ENCODE data around the gene TDP2.
"Not testable (repeated sequence)": the region's sequence is repeated elsewhere in the genome, so short reads cannot be mapped to it uniquely, and the experiment has no call there.

Gene TDP2

DNA sequence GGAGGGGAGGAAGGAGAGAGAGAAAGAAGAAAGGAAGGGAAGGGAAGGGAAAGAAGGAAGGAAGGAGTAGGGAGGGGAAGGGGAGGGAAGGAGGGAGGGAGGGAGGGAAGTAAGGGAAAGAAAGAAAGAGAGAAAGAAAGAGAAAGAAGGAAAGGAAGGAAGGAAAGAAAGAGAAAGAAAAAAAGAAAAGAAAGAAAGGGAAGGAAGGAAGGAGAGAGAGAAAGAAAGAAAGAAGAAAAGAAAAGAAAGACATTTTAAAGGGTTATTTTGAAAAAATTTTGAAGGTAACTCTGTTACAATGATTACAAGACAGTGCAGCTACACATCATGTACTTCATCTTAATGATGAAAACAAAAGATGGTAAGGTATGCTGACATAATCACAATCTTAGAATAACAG lies 24.6 kb downstream of the TDP2 start:
- Mint-ChIP-seq H3K27me3 (no peaks in the 10 kb centered on the region), H3K4me3 (no peak overlapping the region), H3K4me1 (peaks cover 18% of the 10 kb centered on the region), H3K9me3 (peaks cover 3% of the 10 kb centered on the region), H3K27ac (no peak overlapping the region), H3K36me3 (peaks cover 17% of the 10 kb centered on the region)
- no peak for ATAC-seq

DNA sequence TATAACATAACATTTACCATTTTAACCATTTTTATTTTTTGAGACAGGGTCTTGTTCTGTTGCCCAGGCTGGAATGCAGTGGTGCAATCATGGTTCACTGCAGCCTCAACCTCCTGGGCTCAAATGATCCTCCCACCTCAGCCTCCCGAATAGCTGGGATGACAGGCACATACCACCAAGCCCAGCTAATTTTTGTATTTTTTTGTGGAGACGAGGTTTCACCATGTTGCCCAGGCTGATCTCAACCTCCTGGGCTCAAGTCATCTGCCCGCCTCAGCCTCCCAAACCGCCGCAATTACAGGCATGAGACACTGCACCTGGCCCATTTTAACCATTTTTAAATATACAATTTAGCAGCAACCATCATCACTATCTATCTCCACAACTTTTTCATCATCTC lies 26.1 kb downstream of the TDP2 start:
- H3K4me1 Mint-ChIP-seq, H3K4me3 Mint-ChIP-seq, H3K27ac Mint-ChIP-seq, H3K9me3 Mint-ChIP-seq, H3K27me3 Mint-ChIP-seq, ATAC-seq: not testable (repeated sequence)
- peaks cover 17% of the 10 kb centered on the region for H3K36me3 Mint-ChIP-seq

DNA sequence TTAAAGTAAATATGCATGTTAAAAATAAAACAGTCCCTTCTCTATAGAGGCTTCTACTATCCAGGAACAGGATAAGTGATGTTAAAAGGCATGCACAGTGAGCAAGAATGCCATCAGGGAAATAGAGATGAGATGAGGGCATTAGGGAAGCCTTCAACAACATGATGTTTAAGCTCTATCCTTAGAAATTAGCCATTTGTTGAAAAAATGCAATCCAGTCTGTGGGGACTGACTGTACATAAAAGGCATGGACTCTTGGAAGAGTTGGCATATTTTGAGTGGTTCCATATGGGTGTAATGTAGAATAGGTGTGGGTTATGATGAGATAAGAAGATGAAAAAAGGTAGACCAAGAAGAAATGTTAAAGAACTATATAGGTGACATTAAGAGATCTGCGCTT lies 26.5 kb downstream of the TDP2 start:
- Mint-ChIP-seq H3K4me3 (no peak overlapping the region), H3K4me1 (peaks cover 3% of the 10 kb centered on the region), H3K27me3 (no peaks in the 10 kb centered on the region), H3K36me3 (peaks cover 17% of the 10 kb centered on the region), H3K27ac (no peak overlapping the region), H3K9me3 (peaks cover 3% of the 10 kb centered on the region)
- ATAC-seq: no peak

- no peaks in the 10 kb centered on the region for H3K27me3 Mint-ChIP-seq
- H3K4me3 Mint-ChIP-seq: no peak overlapping the region
- peaks cover 3% of the 10 kb centered on the region for H3K9me3 Mint-ChIP-seq
- H3K27ac Mint-ChIP-seq: no peak overlapping the region
- no peaks in the 10 kb centered on the region for H3K4me1 Mint-ChIP-seq
- no peak for ATAC-seq
- H3K36me3 Mint-ChIP-seq: peaks cover 17% of the 10 kb centered on the region
These were observed 30.0 kb downstream of the TDP2 start for GRCh38 chr6:24636681-24637080.

DNA sequence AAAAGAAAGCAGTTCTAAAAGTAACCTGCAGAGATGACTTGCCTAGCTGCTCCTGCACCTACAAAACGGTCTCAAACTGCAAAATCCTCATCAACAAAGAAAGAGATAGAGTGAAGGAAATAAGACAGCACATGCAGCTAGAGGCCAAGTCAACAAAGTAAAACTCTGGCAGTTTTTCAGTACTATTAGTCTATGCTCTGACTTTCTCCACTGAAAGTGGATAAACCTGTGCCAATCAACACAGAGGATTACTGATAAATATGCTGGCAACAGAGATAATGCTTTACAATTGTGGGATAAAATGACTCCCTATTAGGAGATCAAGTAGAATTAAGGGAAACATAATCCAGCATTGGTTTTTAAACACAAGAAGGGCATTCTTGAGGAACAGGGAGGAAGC lies 34.1 kb downstream of the TDP2 start:
- no peak overlapping the region for H3K27ac Mint-ChIP-seq
- no peaks in the 10 kb centered on the region for H3K9me3 Mint-ChIP-seq
- H3K36me3 Mint-ChIP-seq: no peaks in the 10 kb centered on the region
- no peak for ATAC-seq
- H3K4me1 Mint-ChIP-seq: no peaks in the 10 kb centered on the region
- no peaks in the 10 kb centered on the region for H3K27me3 Mint-ChIP-seq
- H3K4me3 Mint-ChIP-seq: no peak overlapping the region

GRCh38 chr6:24631671-24632070 lies 35.0 kb downstream of the TDP2 start:
- no peaks in the 10 kb centered on the region for H3K9me3 Mint-ChIP-seq
- no peak overlapping the region for H3K27ac Mint-ChIP-seq
- ATAC-seq: no peak
- no peaks in the 10 kb centered on the region for H3K36me3 Mint-ChIP-seq
- H3K27me3 Mint-ChIP-seq: no peaks in the 10 kb centered on the region
- H3K4me1 Mint-ChIP-seq: no peaks in the 10 kb centered on the region
- H3K4me3 Mint-ChIP-seq: no peak overlapping the region

DNA sequence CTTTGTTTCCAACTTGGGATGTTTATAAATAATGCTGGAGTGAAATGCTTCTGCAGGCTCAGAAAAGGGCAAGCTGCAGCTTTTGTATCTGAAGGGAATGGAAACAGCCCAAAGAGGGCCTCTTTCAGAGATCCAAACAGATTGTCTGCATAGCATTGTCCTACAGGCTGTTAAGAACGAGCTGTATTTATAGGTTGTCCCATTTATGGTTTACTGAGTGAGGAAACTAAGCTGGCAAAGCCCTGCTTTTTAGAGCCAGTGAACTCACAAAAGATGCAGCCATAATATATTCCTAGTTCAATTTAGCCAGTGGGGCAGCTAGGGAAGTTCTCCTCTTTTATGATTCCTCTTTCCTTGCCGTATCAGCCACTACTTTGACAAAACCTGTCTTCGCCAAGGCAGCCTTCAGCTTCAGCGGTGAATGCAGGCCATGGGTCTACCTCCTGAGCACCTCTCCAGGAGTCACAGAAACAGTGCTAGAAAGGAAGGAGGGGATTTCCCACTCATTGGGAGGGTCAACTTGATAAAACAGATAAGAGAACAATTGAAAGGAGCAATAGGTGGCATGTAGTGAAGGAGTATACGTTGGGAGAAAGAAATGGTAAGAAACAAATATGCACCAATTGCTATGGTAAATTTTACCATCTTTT lies 35.7 kb downstream of the TDP2 start:
- Mint-ChIP-seq H3K9me3 (no peaks in the 10 kb centered on the region), H3K27me3 (no peaks in the 10 kb centered on the region), H3K4me1 (no peaks in the 10 kb centered on the region), H3K27ac (no peak overlapping the region), H3K4me3 (no peak overlapping the region), H3K36me3 (no peaks in the 10 kb centered on the region)
- no peak for ATAC-seq

DNA sequence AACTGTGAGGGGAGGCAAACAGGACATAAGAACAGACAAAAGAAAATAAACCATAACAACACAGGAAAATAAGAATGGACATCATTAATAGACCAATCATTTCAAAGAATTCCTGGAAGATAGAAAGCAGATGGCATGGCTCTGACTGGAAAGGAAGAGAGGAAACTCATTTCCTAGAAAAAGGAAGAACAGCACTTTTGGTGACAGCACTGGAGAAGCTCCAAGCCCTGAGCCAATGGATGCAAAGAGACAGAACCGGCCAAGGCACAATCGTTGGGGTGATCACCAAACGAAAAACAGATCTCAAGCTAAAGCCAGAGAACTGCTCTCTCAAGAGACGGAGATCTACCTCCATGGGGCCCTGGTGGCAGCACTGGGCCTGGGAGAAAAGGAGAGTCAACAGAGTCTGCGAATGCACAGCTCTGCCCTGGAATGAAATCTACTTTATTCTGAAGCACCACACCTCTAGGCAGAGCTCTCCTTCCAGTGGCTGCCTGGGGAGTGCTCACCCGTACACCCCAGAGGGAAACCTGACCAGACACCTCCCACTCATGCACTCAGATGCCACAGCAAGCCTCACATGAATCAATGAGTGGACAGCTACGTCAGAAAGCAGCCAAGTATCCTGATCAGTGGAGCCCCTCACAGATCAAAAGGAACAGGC lies 44.9 kb downstream of the TDP2 start:
- no peak overlapping the region for H3K27ac Mint-ChIP-seq

DNA sequence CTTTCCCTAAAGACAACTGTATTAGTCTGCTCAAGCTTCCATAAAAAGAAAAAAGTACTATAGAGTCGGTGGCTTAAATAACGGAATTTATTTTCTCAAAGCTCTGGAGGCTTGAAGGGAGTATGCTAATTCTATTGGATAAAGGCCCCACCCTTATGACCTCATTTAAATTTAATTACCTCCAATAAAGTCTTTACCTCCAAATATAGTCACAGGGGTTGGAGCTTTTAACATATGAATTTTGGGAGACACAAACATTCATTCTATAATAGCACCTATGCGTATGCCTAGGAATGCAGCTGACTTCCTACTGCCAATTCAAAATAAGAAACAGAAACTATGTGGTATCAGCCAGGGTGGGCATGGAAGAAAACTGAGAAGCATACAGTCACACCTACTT lies 46.1 kb downstream of the TDP2 start:
- no peak overlapping the region for H3K27ac Mint-ChIP-seq
- no peaks in the 10 kb centered on the region for H3K9me3 Mint-ChIP-seq
- no peaks in the 10 kb centered on the region for H3K4me1 Mint-ChIP-seq
- ATAC-seq: no peak
- H3K4me3 Mint-ChIP-seq: no peak overlapping the region
- no peaks in the 10 kb centered on the region for H3K27me3 Mint-ChIP-seq
- H3K36me3 Mint-ChIP-seq: no peaks in the 10 kb centered on the region

More for the DNA sequence above, 44.9 kb downstream of the TDP2 start:
- no peaks in the 10 kb centered on the region for H3K9me3 Mint-ChIP-seq
- ATAC-seq: no peak
- H3K4me1 Mint-ChIP-seq: no peaks in the 10 kb centered on the region
- H3K36me3 Mint-ChIP-seq: no peaks in the 10 kb centered on the region
- no peak overlapping the region for H3K4me3 Mint-ChIP-seq
- H3K27me3 Mint-ChIP-seq: no peaks in the 10 kb centered on the region

- ATAC-seq: no peak
- Mint-ChIP-seq H3K27me3 (no peaks in the 10 kb centered on the region), H3K4me1 (no peaks in the 10 kb centered on the region), H3K9me3 (no peaks in the 10 kb centered on the region), H3K36me3 (no peaks in the 10 kb centered on the region), H3K4me3 (no peak overlapping the region), H3K27ac (no peak overlapping the region)
These were observed 47.0 kb downstream of the TDP2 start for GRCh38 chr6:24619661-24620060.

- no peak overlapping the region for H3K27ac Mint-ChIP-seq
- no peak for ATAC-seq
- H3K4me3 Mint-ChIP-seq: no peak overlapping the region
- H3K36me3 Mint-ChIP-seq: peaks cover 5% of the 10 kb centered on the region
- H3K4me1 Mint-ChIP-seq: no peaks in the 10 kb centered on the region
- no peaks in the 10 kb centered on the region for H3K27me3 Mint-ChIP-seq
- H3K9me3 Mint-ChIP-seq: no peaks in the 10 kb centered on the region
These were observed 52.1 kb downstream of the TDP2 start for GRCh38 chr6:24614648-24615047.

DNA sequence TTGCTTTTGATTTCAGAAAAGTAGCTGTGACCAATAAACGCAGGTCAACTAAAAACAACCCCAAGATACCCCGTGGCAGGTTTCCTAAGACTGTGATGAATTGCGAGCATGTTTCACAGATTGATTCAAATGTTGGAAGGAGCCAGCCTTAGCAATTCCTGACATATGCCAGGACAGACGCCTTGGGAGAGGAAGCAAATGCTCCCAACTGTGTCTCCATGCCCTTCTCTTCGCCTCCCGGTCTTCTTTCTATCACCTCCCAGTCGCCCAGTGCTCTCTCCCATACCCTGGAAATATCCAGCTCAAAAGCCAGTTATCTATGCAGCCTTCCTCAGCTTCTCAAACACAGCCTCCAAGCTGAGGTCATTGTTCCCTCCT lies 52.7 kb downstream of the TDP2 start:
- no peaks in the 10 kb centered on the region for H3K9me3 Mint-ChIP-seq
- H3K4me3 Mint-ChIP-seq: no peak overlapping the region
- no peak overlapping the region for H3K27ac Mint-ChIP-seq
- ATAC-seq: no peak
- no peaks in the 10 kb centered on the region for H3K27me3 Mint-ChIP-seq
- H3K4me1 Mint-ChIP-seq: no peaks in the 10 kb centered on the region
- peaks cover 5% of the 10 kb centered on the region for H3K36me3 Mint-ChIP-seq

- H3K27ac Mint-ChIP-seq: no peak overlapping the region
- no peaks in the 10 kb centered on the region for H3K27me3 Mint-ChIP-seq
- no peaks in the 10 kb centered on the region for H3K9me3 Mint-ChIP-seq
- H3K4me1 Mint-ChIP-seq: no peaks in the 10 kb centered on the region
- H3K36me3 Mint-ChIP-seq: peaks cover 5% of the 10 kb centered on the region
- H3K4me3 Mint-ChIP-seq: no peak overlapping the region
- ATAC-seq: no peak
These were observed 53.2 kb downstream of the TDP2 start for GRCh38 chr6:24613361-24614042.

DNA sequence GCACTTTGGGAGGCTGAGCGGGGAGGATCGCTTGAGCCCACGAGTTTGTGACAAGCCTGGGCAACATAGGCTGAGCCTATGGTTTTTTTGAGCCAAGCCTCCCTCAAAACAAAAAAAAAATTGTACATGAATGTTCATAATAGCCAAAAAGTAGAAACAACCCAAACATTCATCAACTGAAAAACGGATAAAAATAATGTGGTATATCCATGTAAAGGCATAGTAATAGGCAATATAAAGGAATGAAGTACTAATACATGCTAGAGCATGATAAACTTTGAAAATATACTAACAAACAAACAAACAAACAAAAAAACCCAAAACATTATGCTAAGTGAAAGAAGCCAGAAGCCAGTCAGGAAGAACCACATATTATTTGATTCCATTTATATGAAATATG lies 56.0 kb downstream of the TDP2 start:
- H3K27ac Mint-ChIP-seq: no peak overlapping the region
- no peaks in the 10 kb centered on the region for H3K4me1 Mint-ChIP-seq
- no peak for ATAC-seq
- no peaks in the 10 kb centered on the region for H3K9me3 Mint-ChIP-seq
- no peak overlapping the region for H3K4me3 Mint-ChIP-seq
- H3K36me3 Mint-ChIP-seq: peaks cover 5% of the 10 kb centered on the region
- H3K27me3 Mint-ChIP-seq: no peaks in the 10 kb centered on the region

DNA sequence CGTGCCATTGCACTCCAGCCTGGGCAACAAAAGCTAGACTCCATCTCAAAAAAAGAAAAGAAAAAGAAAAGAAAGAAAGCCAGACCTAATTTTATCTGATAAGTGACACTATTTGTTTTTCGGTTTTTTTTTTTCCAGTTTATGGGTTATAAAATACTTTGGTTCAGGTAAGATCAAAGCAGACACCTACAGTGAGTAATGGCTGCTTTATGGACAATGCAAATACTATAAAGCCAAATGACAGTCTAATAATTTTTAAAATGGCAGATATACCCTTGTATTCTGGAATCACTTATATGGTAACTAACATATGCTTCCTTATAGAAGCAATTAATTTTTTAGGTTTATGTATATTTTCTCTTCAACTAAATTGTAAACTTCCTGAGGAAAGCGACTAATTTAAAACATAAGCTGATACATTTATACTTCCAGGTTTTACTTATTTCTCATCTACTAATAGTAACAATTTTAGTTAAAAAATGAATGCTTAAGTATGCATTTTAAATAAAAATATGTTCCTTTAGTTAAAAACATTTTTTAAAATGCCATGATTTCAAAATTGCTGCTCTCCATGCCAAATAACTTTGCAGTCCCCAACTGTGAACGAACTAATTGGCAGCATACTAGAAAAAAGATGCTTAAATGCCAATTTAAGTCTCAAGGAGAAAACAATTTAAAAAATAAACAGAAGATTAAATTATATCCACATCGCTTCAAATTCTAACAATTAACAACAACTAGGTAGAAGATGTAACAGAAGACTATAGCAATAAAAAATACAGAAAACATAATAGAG lies 59.2 kb downstream of the TDP2 start:
- Mint-ChIP-seq H3K27me3 (no peaks in the 10 kb centered on the region), H3K36me3 (peaks cover 5% of the 10 kb centered on the region)
- no peak for ATAC-seq

More for the DNA sequence above, 59.2 kb downstream of the TDP2 start:
- Mint-ChIP-seq H3K4me3 (no peak overlapping the region), H3K27ac (no peak overlapping the region), H3K4me1 (no peaks in the 10 kb centered on the region), H3K9me3 (no peaks in the 10 kb centered on the region)

Data from stimulated activated memory B cell treated with anti-CD40 and anti-IgM and Interleukin-4, amounts not matched to agents 10 μg/mL and 1 μg/mL and 100 μg/mL, for 72 hours (primary cell).